Endothelial cell of hepatic sinusoid (primary cell): ENCODE data around the gene FBXL5.
"Not testable (repeated sequence)": the region's sequence is repeated elsewhere in the genome, so short reads cannot be mapped to it uniquely, and the experiment has no call there.

Experiments
- in situ Hi-C: cut with HindIII; loops from 2 replicates; pipeline ENCODE4 v1.10.0; 2017; ENCODE audit warnings: low sequenced_read_pairs

The FBXL5 gene

GRCh38 chr4:15652841-15653240 lies 2.3 kb downstream of the FBXL5 start:
- in situ Hi-C loops = no loop called here

DNA sequence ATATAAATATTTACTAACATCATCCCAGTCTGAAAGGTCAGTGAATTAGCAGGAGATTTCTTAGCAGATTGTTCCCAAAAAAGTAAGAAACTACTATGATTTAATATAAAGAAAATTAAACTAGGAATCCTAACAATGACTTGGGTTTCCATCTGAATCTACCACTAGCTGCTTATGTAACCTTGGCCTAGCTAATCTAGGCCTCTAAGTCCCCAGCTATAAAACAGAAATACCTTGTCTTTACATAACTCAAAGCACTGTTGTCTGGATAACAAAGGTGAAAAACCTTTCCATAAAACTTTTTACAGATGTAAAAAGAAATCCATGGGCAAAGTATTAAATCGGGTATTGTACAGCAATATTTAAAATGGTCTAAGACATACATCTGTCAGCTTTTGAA lies 3.0 kb downstream of the FBXL5 start:
- in situ Hi-C loops = no loop called here

DNA sequence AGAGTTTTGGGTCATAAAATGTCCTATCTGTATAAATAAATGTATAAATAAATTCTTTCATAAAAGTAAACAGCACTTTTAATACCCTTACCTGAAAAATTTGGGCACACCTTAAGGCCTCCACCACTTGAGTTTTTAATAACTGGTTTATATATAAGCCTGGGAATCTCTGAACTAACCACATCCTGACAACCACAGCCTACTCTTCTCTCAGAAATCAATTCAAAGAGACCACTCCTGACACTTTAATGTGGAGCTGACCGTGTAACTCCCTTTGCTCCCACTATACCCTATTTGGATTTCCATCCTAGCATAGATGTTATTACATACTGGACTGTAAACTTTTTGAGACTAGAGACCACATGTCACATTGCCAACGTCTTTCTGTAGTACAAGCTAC lies 3.5 kb downstream of the FBXL5 start:
- in situ Hi-C loops = no loop called here

GRCh38 chr4:15649914-15650545 lies 5.1 kb downstream of the FBXL5 start:
- in situ Hi-C loops = no loop called here

DNA sequence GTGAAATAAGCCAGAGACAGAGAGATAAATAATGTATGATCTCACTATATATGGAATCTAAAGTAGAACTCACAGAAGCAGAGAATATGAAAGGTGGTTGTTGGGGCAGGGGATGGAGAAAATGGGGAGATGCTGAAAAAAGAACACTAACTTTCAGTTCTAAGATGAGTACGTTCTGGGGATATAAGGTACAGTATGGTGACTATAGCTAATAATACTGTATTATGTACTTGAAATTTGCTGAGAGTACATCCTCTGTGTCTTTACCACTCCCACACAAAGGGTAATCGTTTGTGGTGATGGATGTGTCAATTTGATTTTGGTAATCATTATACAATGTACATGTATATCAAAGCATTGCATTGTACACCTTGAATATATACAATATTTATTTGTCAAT lies 6.6 kb downstream of the FBXL5 start:
- in situ Hi-C loops = no loop called here

DNA sequence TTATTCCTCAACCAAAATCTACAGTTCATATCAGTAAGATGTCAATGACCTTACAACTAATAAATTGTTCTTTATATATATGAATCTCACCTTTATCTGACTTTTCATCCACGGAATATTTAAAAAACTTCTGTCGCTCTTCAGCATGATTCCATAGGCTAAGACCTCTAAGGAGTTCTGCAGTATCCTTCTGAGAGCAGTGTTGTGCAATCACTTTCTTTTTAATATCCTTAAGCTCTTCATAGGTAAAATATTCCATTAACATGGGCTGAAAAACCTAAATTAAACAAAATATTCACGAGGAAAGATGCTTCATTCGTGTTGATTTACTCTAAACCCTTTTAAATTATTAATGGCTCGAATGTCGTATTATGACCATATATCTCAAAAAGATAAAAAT lies 16.7 kb downstream of the FBXL5 start:
- in situ Hi-C loops = no loop called here

DNA sequence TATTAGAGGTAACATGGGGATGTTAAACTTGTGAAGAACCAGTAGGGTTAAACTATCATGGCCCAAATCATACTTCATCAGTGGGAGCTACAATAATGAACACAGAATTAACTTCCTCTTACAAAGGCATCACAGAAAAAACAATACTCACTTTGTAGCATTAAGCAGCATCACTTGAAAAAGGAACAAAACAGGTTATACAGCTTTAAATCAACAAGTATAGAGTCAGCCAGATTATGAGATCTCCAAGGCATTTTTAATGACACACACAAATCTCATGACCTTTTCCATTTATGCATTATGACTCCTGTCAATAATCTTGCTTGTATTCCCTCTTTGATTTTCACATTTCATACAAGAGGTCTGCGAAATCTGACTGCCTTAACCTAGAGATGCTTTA lies 18.3 kb downstream of the FBXL5 start:
- in situ Hi-C loops = no loop called here

DNA sequence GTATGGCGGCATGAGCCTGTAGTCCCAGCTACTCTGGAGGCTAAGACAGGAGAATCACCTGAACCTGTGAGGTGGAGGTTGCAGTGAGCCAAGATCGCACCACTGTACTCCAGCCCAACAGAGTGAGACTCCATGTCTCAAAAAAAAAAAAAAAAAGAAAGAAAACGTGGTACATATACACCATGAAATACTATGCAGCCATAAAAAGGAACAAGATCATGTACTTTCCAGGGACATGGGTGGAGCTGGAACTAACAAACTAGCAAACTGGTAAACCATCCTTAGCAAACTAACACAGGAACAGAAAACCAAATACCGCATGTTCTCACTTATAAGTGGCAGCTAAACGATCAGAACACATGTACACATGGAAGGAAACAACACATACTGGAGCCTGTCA lies 37.8 kb downstream of the FBXL5 start:
- in situ Hi-C loops = not testable (repeated sequence)

GRCh38 chr4:15614891-15615290 lies 40.3 kb downstream of the FBXL5 start:
- in situ Hi-C loops = not testable (repeated sequence)

- in situ Hi-C loops = no loop called here
These were observed 43.0 kb downstream of the FBXL5 start for GRCh38 chr4:15612136-15612535.

- in situ Hi-C loops = no loop called here
These were observed 44.3 kb downstream of the FBXL5 start for GRCh38 chr4:15610855-15611254.

DNA sequence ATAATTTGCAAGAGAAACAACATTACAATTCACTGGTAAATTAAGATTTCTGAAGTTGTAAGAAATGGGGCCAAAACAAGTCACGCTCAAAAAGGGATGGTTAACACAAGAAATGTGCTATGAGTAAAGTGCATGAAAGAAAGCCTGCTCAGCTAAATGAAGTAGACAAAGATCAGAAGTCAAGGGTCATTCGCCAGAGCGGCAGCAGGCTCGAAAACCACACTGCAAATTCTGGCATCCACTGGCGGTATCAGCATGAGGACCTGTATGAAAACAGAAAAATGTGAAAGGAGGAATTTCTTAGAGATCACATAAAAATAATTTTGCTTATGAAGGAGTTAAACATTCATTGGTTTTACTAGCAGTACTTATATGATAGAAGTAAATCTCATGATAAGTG lies 49.6 kb downstream of the FBXL5 start:
- in situ Hi-C loops = no loop called here

DNA sequence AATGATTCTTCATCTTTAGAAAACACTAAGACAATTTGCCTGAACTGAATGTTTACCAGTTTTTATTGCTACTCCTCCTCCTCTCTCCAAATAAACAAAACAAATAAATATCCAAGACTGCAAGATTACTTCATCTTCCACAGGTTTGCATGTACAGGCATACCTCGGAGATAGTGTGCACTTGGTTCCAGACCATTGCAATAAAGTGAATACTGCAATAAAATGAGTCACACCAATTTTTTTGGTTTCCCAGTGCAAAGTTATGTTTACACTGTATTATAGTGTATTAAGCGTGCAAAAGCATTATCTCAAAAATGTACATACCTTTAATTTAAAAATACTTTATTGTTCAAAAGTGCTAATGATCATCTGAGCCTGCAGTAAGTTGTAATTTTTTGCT lies 53.3 kb downstream of the FBXL5 start:
- in situ Hi-C loops = no loop called here

DNA sequence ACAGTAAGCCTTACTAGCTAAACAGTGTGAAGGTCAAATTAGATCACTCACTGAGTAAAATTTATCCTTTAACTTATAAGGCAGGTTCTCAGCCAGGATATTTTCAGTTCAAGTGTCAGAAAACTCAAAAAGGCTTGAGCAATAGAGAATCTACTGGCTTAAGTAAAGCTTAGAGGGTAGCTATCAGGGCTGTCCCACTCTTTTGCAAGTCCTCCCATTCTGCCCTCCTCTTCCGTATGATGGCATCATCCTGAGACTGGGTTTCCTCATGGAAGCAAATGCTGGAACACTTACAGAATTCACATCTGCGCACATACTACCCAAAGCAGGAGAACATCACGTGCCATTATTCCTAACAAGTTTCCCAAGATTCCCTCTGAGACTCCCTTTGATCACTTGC lies 55.0 kb downstream of the FBXL5 start:
- in situ Hi-C loops = no loop called here

- in situ Hi-C loops = no loop called here
These were observed 56.5 kb downstream of the FBXL5 start for GRCh38 chr4:15598644-15599043.

DNA sequence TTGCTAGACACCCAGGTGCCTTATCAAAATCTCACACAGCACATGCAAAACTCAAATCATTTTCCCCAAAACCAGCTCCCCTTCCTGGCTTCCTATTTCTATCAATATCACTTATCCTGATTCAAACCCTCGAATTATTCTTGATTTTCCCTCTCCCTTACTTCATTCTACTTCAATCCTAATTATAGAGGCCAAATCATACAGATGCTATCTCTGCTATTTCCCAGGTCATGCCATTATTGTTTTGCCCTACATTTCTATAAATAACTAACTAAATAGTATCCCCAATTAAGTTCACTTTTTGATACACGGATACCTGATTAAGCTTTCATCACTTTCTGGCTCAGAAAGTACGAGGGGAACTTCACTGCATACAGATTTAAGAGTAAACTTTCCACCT lies 62.4 kb downstream of the FBXL5 start:
- in situ Hi-C loops = no loop called here

- in situ Hi-C loops = no loop called here
These were observed 67.5 kb downstream of the FBXL5 start for GRCh38 chr4:15587649-15588048.

GRCh38 chr4:15586066-15586465 lies 69.1 kb downstream of the FBXL5 start:
- in situ Hi-C loops = no loop called here

GRCh38 chr4:15585331-15585730 lies 69.8 kb downstream of the FBXL5 start:
- in situ Hi-C loops = no loop called here

- in situ Hi-C loops = no loop called here
These were observed 70.4 kb downstream of the FBXL5 start for GRCh38 chr4:15584785-15585184.

GRCh38 chr4:15577508-15577907 lies 77.6 kb downstream of the FBXL5 start:
- in situ Hi-C loops = no loop called here

DNA sequence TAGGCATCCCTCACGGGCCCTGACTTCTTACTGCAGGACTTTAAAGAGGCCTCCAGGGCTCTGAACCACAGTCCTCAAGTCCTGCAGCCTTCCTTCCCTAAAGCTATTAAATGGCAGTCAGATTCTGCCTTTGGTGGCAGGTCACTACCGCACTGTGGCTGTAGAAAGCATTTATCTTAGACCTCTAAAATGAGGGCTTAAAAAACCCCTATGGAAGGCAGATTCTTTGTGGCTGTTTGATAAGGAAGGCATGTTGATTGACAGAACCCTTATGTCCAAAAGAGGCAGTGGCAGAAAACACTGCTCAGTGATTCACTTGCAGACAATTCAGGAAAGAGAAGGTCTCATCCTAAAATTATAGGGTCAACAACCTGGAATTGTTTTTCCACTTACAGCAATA lies 79.2 kb downstream of the FBXL5 start:
- in situ Hi-C loops = no loop called here

DNA sequence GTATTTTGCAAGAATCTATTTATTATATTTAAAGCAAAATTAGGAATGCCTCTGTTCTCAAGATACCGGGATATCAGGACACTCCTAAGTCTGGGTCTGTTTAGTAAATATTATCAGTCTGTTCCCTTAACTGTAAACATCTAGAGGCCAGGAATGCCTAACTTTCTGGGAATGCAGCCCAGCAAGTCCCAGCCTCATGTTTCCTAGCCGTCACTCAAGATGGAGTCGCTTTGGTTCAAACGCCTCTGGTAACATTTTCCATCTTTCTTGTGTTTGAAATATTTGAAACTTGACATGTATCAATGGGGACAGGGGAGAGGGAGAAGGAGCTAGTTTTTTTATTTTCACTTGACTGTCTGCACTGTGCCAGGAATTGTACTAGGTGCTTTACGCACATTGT lies 85.4 kb downstream of the FBXL5 start:
- in situ Hi-C loops = no loop called here
